WTC11 (cell line): ENCODE measurements around the gene PTPRO. TPM values are rescaled to one million over a fixed set of nuclear protein-coding genes. Genes with fewer than 3 reads are reported as not detected.

Experiments
- ATAC-seq: fragments of 200-7000 bp; cut with Tn5 transposase; 2 replicates; pipeline ENCODE4 v1.10.0; 2021; ENCODE audit warnings: mild to moderate bottlenecking, moderate library complexity
- CTCF ChIA-PET: fragments of 300-600 bp; sonication (Branson Sonifier 250); formaldehyde crosslinking; loops from one replicate; lab custom pipeline; 2021; ENCODE audit warnings: antibody characterized with exemption; lab: Charles Lee
- POLR2A ChIA-PET: fragments of 350-600 bp; sonication (Branson Sonifier 250); formaldehyde crosslinking; loops from one replicate; lab custom pipeline; 2021; ENCODE audit warnings: antibody characterized with exemption; lab: Charles Lee
- DNase-seq: peaks from one replicate; pipeline ENCODE4 v3.0.0; 2021; ENCODE audit warnings: low spot score
- H3K27ac Mint-ChIP-seq: 2 replicates; pipeline ENCODE4 v1.8.0; 2021; ENCODE audit warnings: mixed read lengths
- H3K27me3 Mint-ChIP-seq: 2 replicates; pipeline ENCODE4 v1.8.0; 2021; ENCODE audit warnings: low read depth, mild to moderate bottlenecking, moderate library complexity, mixed read lengths
- H3K36me3 Mint-ChIP-seq: 2 replicates; pipeline ENCODE4 v1.8.0; 2021; ENCODE audit warnings: mixed read lengths
- H3K4me1 Mint-ChIP-seq: 2 replicates; pipeline ENCODE4 v1.8.0; 2022; ENCODE audit warnings: mixed read lengths
- H3K4me3 Mint-ChIP-seq: 2 replicates; pipeline ENCODE4 v1.8.0; 2021; ENCODE audit warnings: mild to moderate bottlenecking, moderate library complexity, mixed read lengths
- H3K9me3 Mint-ChIP-seq: 2 replicates; pipeline ENCODE4 v1.8.0; 2021; ENCODE audit warnings: mixed read lengths
- CREB1 ChIP-seq: sonication (generic); formaldehyde crosslinking; IDR thresholded peaks from 2 replicates; pipeline ENCODE4 v1.8.0; 2023; ENCODE audit warnings: mild to moderate bottlenecking, missing genetic modification reagents
- EMX1 ChIP-seq: fragments of 250-450 bp; sonication (Bioruptor Pico); IDR thresholded peaks from 2 replicates; pipeline ENCODE4 v1.8.0; 2021; ENCODE audit warnings: mild to moderate bottlenecking
- IRF2 ChIP-seq: sonication (generic); formaldehyde crosslinking; IDR thresholded peaks from 2 replicates; pipeline ENCODE4 v1.8.0; 2022; ENCODE audit warnings: low read depth, missing genetic modification reagents, borderline replicate concordance
- NR1H2 ChIP-seq: sonication (generic); formaldehyde crosslinking; IDR thresholded peaks from 2 replicates; pipeline ENCODE4 v1.9.0; 2021; ENCODE audit warnings: mild to moderate bottlenecking, moderate library complexity, missing genetic modification reagents
- NR2C2 ChIP-seq: sonication (generic); formaldehyde crosslinking; IDR thresholded peaks from 2 replicates; pipeline ENCODE4 v1.8.0; 2022; ENCODE audit warnings: mild to moderate bottlenecking, missing genetic modification reagents
- PRRX2 ChIP-seq: fragments of 250-450 bp; sonication (Bioruptor Pico); IDR thresholded peaks from 2 replicates; pipeline ENCODE4 v1.8.0; 2021; ENCODE audit warnings: mild to moderate bottlenecking
- RELA ChIP-seq: sonication (generic); formaldehyde crosslinking; IDR thresholded peaks from 2 replicates; pipeline ENCODE4 v1.8.1; 2022; ENCODE audit warnings: missing genetic modification reagents, mild to moderate bottlenecking, borderline replicate concordance
- SMAD4 ChIP-seq: sonication (generic); formaldehyde crosslinking; IDR thresholded peaks from 2 replicates; pipeline ENCODE4 v1.8.0; 2022; ENCODE audit warnings: mild to moderate bottlenecking, missing genetic modification reagents
- SP1 ChIP-seq: sonication (generic); formaldehyde crosslinking; conservative IDR thresholded peaks from 2 replicates; pipeline ENCODE4 v1.8.1; 2022; ENCODE audit warnings: missing genetic modification reagents
- ZNF121 ChIP-seq: sonication (generic); formaldehyde crosslinking; IDR thresholded peaks from 2 replicates; pipeline ENCODE4 v1.8.0; 2023; ENCODE audit warnings: missing genetic modification reagents
- ZNF138 ChIP-seq: sonication (generic); formaldehyde crosslinking; conservative IDR thresholded peaks from 2 replicates; pipeline ENCODE4 v1.8.1; 2022; ENCODE audit warnings: mild to moderate bottlenecking, moderate library complexity, missing genetic modification reagents
- ZNF263 ChIP-seq: sonication (generic); formaldehyde crosslinking; IDR thresholded peaks from 2 replicates; pipeline ENCODE4 v1.8.1; 2022; ENCODE audit warnings: low read depth, mild to moderate bottlenecking, moderate library complexity, missing genetic modification reagents
- ZNF396 ChIP-seq: fragments of 250-450 bp; sonication (Bioruptor Pico); IDR thresholded peaks from 2 replicates; pipeline ENCODE4 v1.8.0; 2021; ENCODE audit warnings: mild to moderate bottlenecking, moderate library complexity, borderline replicate concordance
- total RNA-seq: library from RNA; stranded (reverse); gene quantifications from 3 replicates; pipeline ENCODE4 v1.2.3, GENCODE V29; 2021
- TF ChIP-seq, protein P1 (sequence below): sonication (generic); formaldehyde crosslinking; IDR thresholded peaks from 2 replicates; pipeline ENCODE4 v1.8.0; 2022; ENCODE audit warnings: mild to moderate bottlenecking, missing genetic modification reagents
- TF ChIP-seq, protein P2 (sequence below): sonication (generic); formaldehyde crosslinking; IDR thresholded peaks from 2 replicates; pipeline ENCODE4 v1.8.0; 2023; ENCODE audit warnings: missing genetic modification reagents
- TF ChIP-seq, protein P3 (sequence below): sonication (generic); formaldehyde crosslinking; IDR thresholded peaks from 2 replicates; pipeline ENCODE4 v1.8.1; 2022; ENCODE audit warnings: low read depth, missing genetic modification reagents, borderline replicate concordance
- TF ChIP-seq, protein P4 (sequence below): fragments of 250-450 bp; sonication (Bioruptor Pico); IDR thresholded peaks from 2 replicates; pipeline ENCODE4 v1.9.0; 2021; ENCODE audit warnings: mild to moderate bottlenecking
- TF ChIP-seq, protein P5 (sequence below): sonication (generic); formaldehyde crosslinking; IDR thresholded peaks from 2 replicates; pipeline ENCODE4 v1.8.1; 2023; ENCODE audit warnings: mild to moderate bottlenecking, moderate library complexity, missing genetic modification reagents
- TF ChIP-seq, protein P6 (sequence below): sonication (generic); formaldehyde crosslinking; IDR thresholded peaks from 2 replicates; pipeline ENCODE4 v1.8.0; 2022; ENCODE audit warnings: missing genetic modification reagents

PTPRO gene
- total RNA-seq, 1 experiment from 2014 or later, result 1.1 TPM

DNA sequence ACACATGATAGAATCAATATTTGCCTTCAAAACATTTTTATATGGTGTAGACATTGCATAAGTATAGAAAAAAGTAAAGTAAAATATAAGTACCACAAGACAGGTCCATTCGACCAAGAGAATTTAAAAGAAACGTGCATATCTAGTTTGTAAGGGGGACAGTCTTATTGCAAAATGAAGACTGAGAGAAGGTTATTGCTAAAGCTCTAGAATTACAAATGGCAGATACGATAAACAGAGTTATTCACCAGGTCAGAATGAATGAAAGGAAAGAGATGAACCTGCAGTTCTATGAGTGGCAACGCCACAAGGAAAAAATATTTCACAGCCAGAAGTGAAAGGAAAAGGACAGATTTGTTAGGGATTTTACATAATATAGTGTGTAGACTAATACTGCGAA is 224.8 kb downstream of the PTPRO start:
- Mint-ChIP-seq H3K4me1 (no peaks in the 10 kb centered on the region), H3K9me3 (no peaks in the 10 kb centered on the region), H3K36me3 (no peaks in the 10 kb centered on the region), H3K27me3 (no peaks in the 10 kb centered on the region), H3K4me3 (no peak overlapping the region), H3K27ac (no peak overlapping the region)
- TF ChIP-seq SP1 (no peak), CREB1 (CRISPR knock-in tag) (no peak), IRF2 (no peak), NR1H2 (CRISPR knock-in tag) (no peak), PRRX2 (CRISPR knock-in tag) (no peak), ZNF396 (CRISPR knock-in tag) (no peak)
- TF ChIP-seq, protein P1, sequence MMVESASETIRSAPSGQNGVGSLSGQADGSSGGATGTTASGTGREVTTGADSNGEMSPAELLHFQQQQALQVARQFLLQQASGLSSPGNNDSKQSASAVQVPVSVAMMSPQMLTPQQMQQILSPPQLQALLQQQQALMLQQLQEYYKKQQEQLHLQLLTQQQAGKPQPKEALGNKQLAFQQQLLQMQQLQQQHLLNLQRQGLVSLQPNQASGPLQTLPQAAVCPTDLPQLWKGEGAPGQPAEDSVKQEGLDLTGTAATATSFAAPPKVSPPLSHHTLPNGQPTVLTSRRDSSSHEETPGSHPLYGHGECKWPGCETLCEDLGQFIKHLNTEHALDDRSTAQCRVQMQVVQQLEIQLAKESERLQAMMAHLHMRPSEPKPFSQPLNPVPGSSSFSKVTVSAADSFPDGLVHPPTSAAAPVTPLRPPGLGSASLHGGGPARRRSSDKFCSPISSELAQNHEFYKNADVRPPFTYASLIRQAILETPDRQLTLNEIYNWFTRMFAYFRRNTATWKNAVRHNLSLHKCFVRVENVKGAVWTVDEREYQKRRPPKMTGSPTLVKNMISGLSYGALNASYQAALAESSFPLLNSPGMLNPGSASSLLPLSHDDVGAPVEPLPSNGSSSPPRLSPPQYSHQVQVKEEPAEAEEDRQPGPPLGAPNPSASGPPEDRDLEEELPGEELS (CRISPR knock-in tag), result no peak
- TF ChIP-seq, protein P2, sequence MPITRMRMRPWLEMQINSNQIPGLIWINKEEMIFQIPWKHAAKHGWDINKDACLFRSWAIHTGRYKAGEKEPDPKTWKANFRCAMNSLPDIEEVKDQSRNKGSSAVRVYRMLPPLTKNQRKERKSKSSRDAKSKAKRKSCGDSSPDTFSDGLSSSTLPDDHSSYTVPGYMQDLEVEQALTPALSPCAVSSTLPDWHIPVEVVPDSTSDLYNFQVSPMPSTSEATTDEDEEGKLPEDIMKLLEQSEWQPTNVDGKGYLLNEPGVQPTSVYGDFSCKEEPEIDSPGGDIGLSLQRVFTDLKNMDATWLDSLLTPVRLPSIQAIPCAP, result no peak
- TF ChIP-seq, protein P3, sequence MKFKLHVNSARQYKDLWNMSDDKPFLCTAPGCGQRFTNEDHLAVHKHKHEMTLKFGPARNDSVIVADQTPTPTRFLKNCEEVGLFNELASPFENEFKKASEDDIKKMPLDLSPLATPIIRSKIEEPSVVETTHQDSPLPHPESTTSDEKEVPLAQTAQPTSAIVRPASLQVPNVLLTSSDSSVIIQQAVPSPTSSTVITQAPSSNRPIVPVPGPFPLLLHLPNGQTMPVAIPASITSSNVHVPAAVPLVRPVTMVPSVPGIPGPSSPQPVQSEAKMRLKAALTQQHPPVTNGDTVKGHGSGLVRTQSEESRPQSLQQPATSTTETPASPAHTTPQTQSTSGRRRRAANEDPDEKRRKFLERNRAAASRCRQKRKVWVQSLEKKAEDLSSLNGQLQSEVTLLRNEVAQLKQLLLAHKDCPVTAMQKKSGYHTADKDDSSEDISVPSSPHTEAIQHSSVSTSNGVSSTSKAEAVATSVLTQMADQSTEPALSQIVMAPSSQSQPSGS (CRISPR knock-in tag), result no peak
- TF ChIP-seq, protein P4, sequence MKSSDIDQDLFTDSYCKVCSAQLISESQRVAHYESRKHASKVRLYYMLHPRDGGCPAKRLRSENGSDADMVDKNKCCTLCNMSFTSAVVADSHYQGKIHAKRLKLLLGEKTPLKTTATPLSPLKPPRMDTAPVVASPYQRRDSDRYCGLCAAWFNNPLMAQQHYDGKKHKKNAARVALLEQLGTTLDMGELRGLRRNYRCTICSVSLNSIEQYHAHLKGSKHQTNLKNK (CRISPR knock-in tag), result no peak
- ChIA-PET CTCF (interaction anchor here (1.9 to 3.6 kb wide), 2 partner anchors 15 to 37 kb away, joined by 9 to 12 read pairs; no protein-coding TSS in a partner anchor), POLR2A (no interaction called here)
- ATAC-seq (no peak), DNase-seq (no peak)

DNA sequence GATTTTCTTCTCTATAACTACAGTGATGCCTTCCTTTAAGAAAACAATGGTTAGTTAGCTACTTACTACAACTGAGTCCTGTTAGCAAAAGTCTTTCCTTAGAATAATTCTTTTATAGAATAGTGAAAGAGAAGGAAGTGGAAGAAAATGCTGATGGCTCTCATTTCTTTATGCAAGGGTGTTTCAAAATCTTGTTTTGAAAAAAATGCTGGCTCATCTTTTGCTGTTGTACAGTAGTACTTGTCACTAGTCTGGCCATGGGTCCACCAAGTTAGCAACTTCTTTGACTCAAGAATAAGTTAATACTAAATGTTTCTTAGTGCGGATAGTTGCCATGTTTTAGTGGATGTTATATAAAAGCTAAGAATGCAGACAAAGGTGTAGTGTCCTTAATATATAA is 225.4 kb downstream of the PTPRO start:
- ChIA-PET CTCF (interaction anchor here (1.9 to 3.6 kb wide), 2 partner anchors 15 to 37 kb away, joined by 9 to 12 read pairs; no protein-coding TSS in a partner anchor), POLR2A (no interaction called here)
- Mint-ChIP-seq H3K36me3 (no peaks in the 10 kb centered on the region), H3K9me3 (no peaks in the 10 kb centered on the region), H3K4me1 (no peaks in the 10 kb centered on the region), H3K27me3 (no peaks in the 10 kb centered on the region), H3K27ac (no peak overlapping the region), H3K4me3 (no peak overlapping the region)
- ATAC-seq (no peak), DNase-seq (no peak)
- TF ChIP-seq, protein P5, sequence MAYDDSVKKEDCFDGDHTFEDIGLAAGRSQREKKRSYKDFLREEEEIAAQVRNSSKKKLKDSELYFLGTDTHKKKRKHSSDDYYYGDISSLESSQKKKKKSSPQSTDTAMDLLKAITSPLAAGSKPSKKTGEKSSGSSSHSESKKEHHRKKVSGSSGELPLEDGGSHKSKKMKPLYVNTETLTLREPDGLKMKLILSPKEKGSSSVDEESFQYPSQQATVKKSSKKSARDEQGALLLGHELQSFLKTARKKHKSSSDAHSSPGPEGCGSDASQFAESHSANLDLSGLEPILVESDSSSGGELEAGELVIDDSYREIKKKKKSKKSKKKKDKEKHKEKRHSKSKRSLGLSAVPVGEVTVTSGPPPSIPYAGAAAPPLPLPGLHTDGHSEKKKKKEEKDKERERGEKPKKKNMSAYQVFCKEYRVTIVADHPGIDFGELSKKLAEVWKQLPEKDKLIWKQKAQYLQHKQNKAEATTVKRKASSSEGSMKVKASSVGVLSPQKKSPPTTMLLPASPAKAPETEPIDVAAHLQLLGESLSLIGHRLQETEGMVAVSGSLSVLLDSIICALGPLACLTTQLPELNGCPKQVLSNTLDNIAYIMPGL, result no peak
- TF ChIP-seq ZNF396 (CRISPR knock-in tag), result no peak
- TF ChIP-seq ZNF138 (CRISPR knock-in tag), result no peak
- TF ChIP-seq, protein P1 (CRISPR knock-in tag), result no peak

DNA sequence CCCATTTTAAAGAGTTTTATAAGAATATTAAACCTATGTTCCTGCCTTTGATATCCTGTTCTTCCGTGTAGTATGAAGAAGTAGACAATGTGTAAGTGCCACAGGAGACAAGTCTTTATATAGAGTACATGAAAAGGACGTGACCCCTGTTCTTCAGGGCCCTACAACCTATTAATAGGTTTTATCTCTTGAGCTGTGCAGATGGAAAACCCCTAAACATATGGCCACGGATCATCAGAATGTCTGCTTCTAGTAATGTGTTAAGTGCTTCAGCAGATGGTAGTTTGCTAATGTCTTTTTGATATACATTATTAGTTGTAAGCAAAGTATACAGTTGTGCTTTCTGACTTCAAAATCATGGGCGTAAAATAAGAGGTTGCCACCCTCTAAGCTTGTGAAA is 228.5 kb downstream of the PTPRO start:
- H3K9me3 Mint-ChIP-seq, result no peaks in the 10 kb centered on the region
- H3K4me1 Mint-ChIP-seq, result no peaks in the 10 kb centered on the region
- ATAC-seq, result no peak
- POLR2A ChIA-PET, result no interaction called here
- no peaks in the 10 kb centered on the region for H3K36me3 Mint-ChIP-seq
- no peak for DNase-seq
- no peaks in the 10 kb centered on the region for H3K27me3 Mint-ChIP-seq
- CTCF ChIA-PET, result interaction anchor here (1.6 kb wide), 1 partner anchor 34 kb away, joined by 8 read pairs; no protein-coding TSS in a partner anchor
- H3K27ac Mint-ChIP-seq, result no peak overlapping the region
- no peak overlapping the region for H3K4me3 Mint-ChIP-seq
- no peak for TF ChIP-seq ZNF396 (CRISPR knock-in tag)
- no peak for TF ChIP-seq RELA (CRISPR knock-in tag)
- no peak for TF ChIP-seq NR2C2
- TF ChIP-seq ZNF263 (CRISPR knock-in tag), result no peak
- no peak for TF ChIP-seq SMAD4 (CRISPR knock-in tag)
- no peak for TF ChIP-seq EMX1 (CRISPR knock-in tag)
- TF ChIP-seq, protein P6, sequence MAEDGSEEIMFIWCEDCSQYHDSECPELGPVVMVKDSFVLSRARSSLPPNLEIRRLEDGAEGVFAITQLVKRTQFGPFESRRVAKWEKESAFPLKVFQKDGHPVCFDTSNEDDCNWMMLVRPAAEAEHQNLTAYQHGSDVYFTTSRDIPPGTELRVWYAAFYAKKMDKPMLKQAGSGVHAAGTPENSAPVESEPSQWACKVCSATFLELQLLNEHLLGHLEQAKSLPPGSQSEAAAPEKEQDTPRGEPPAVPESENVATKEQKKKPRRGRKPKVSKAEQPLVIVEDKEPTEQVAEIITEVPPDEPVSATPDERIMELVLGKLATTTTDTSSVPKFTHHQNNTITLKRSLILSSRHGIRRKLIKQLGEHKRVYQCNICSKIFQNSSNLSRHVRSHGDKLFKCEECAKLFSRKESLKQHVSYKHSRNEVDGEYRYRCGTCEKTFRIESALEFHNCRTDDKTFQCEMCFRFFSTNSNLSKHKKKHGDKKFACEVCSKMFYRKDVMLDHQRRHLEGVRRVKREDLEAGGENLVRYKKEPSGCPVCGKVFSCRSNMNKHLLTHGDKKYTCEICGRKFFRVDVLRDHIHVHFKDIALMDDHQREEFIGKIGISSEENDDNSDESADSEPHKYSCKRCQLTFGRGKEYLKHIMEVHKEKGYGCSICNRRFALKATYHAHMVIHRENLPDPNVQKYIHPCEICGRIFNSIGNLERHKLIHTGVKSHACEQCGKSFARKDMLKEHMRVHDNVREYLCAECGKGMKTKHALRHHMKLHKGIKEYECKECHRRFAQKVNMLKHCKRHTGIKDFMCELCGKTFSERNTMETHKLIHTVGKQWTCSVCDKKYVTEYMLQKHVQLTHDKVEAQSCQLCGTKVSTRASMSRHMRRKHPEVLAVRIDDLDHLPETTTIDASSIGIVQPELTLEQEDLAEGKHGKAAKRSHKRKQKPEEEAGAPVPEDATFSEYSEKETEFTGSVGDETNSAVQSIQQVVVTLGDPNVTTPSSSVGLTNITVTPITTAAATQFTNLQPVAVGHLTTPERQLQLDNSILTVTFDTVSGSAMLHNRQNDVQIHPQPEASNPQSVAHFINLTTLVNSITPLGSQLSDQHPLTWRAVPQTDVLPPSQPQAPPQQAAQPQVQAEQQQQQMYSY (CRISPR knock-in tag), result no peak
- TF ChIP-seq ZNF121, result no peak
